ELF-1 (cell line): Measurements from ENCODE around the gene AURKAIP1.
"Not testable (repeated sequence)": the region's sequence is repeated elsewhere in the genome, so short reads cannot be mapped to it uniquely, and the experiment has no call there.

Experiments
- DNase-seq: peaks from one replicate; pipeline ENCODE4 v3.0.0-alpha.2; 2016; ENCODE audit warnings: low read depth, low spot score

Gene AURKAIP1

GRCh38 chr1:1387098-1388077 is 12.4 kb upstream of the AURKAIP1 start:
- DNase-seq, result no peak

- DNase-seq, result no peak
Measured at GRCh38 chr1:1385931-1386330, 10.9 kb upstream of the AURKAIP1 start.

- not testable (repeated sequence) for DNase-seq
Measured at GRCh38 chr1:1385339-1385738, 10.3 kb upstream of the AURKAIP1 start.

GRCh38 chr1:1381294-1381693 is 6.3 kb upstream of the AURKAIP1 start:
- no peak for DNase-seq

GRCh38 chr1:1380860-1381259 is 5.9 kb upstream of the AURKAIP1 start:
- DNase-seq, result no peak

- DNase-seq, result no peak
Measured at GRCh38 chr1:1377540-1378205, 2.7 kb upstream of the AURKAIP1 start.

GRCh38 chr1:1376551-1377226 is 1.7 kb upstream of the AURKAIP1 start:
- no peak for DNase-seq

- no peak for DNase-seq
Measured at GRCh38 chr1:1374589-1374928, 448 bp downstream of the AURKAIP1 start.

- peak; percentile 27 for DNase-seq
Measured at GRCh38 chr1:1373815-1374588, 1.0 kb downstream of the AURKAIP1 start.

- no peak for DNase-seq
Measured at GRCh38 chr1:1373051-1373814, 1.8 kb downstream of the AURKAIP1 start.

- DNase-seq, result peak; percentile 88
Measured at GRCh38 chr1:1371746-1372711, 3.0 kb downstream of the AURKAIP1 start.

GRCh38 chr1:1371364-1371745 is 3.7 kb downstream of the AURKAIP1 start:
- DNase-seq, result no peak

- DNase-seq, result no peak
Measured at GRCh38 chr1:1370771-1371300, 4.2 kb downstream of the AURKAIP1 start.

GRCh38 chr1:1370094-1370493 is 4.9 kb downstream of the AURKAIP1 start:
- DNase-seq, result not testable (repeated sequence)

GRCh38 chr1:1367315-1367714 is 7.7 kb downstream of the AURKAIP1 start:
- no peak for DNase-seq

GRCh38 chr1:1366699-1367066 is 8.3 kb downstream of the AURKAIP1 start:
- no peak for DNase-seq

GRCh38 chr1:1365875-1366698 is 8.9 kb downstream of the AURKAIP1 start:
- DNase-seq, result no peak

- DNase-seq, result peak; percentile 18
Measured at GRCh38 chr1:1364266-1364665, 10.7 kb downstream of the AURKAIP1 start.
